Chondrocyte (in vitro differentiated cells): ENCODE data around the gene ATP1B2. TPM values are rescaled to one million over a fixed set of nuclear protein-coding genes. Genes with fewer than 3 reads are reported as not detected.

ENCODE experiments used
- DNase-seq: peaks from one replicate; pipeline ENCODE4 v3.0.0; 2021; ENCODE audit warnings: mixed read lengths, low spot score
- H3K27ac Mint-ChIP-seq: one replicate; pipeline ENCODE4 v1.8.0; 2021; ENCODE audit warnings: mild to moderate bottlenecking, moderate library complexity, mixed read lengths; ENCODE audit not compliant: unreplicated experiment
- H3K27me3 Mint-ChIP-seq: 2 replicates; pipeline ENCODE4 v1.8.0; 2021; ENCODE audit warnings: low read depth, mixed read lengths
- H3K36me3 Mint-ChIP-seq: 2 replicates; pipeline ENCODE4 v1.8.0; 2021; ENCODE audit warnings: low read depth, mixed read lengths
- H3K4me1 Mint-ChIP-seq: 2 replicates; pipeline ENCODE4 v1.8.0; 2021; ENCODE audit warnings: low read depth, mild to moderate bottlenecking, mixed read lengths
- H3K4me3 Mint-ChIP-seq: one replicate; pipeline ENCODE4 v1.8.0; 2021; ENCODE audit warnings: mild to moderate bottlenecking, moderate library complexity, mixed read lengths; ENCODE audit not compliant: unreplicated experiment
- H3K9me3 Mint-ChIP-seq: 2 replicates; pipeline ENCODE4 v1.8.0; 2021; ENCODE audit warnings: low read depth, mixed read lengths
- total RNA-seq: library from RNA; stranded (reverse); gene quantifications from 3 replicates; pipeline ENCODE4 v1.2.1, GENCODE V29; 2021
- TF ChIP-seq, protein P1 (sequence below): fragments of 200-600 bp; sonication (generic); IDR thresholded peaks from 2 replicates; pipeline ENCODE4 v1.5.0; 2021; ENCODE audit warnings: antibody characterized with exemption, mild to moderate bottlenecking, moderate library complexity

The ATP1B2 gene
- total RNA-seq, 1 donor from 2014 or later = 0.90 TPM

DNA sequence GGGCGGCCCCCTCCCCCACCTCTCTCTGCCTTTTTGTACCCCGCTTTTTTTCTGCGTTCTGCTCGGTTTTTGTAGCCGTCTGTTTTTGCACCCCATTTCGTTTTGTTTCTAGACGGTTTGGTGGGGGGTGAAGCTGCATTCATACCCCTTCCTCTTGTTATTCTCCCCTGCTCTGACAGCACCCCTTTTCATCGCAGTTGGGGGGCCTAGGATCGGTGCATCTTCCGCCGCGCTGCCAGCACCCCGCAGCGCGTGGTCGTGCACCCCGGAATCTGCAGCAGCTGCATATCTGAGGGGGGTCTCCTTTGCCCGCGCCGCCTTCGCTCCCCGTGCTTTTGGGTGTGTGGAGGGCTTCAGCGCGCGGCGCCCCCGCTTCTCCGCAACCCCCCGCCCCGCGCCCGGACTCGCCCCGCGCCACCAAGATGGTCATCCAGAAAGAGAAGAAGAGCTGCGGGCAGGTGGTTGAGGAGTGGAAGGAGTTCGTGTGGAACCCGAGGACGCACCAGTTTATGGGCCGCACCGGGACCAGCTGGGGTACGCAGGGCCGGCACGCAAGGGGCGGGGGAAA, 455 bp downstream of the ATP1B2 start:
- Mint-ChIP-seq H3K4me1 (peaks cover 19% of the 10 kb centered on the region), H3K27ac (no peak overlapping the region), H3K9me3 (no peaks in the 10 kb centered on the region), H3K4me3 (peak overlapping the region; percentile 69), H3K27me3 (peaks cover 15% of the 10 kb centered on the region), H3K36me3 (no peaks in the 10 kb centered on the region)
- TF ChIP-seq, protein P1, sequence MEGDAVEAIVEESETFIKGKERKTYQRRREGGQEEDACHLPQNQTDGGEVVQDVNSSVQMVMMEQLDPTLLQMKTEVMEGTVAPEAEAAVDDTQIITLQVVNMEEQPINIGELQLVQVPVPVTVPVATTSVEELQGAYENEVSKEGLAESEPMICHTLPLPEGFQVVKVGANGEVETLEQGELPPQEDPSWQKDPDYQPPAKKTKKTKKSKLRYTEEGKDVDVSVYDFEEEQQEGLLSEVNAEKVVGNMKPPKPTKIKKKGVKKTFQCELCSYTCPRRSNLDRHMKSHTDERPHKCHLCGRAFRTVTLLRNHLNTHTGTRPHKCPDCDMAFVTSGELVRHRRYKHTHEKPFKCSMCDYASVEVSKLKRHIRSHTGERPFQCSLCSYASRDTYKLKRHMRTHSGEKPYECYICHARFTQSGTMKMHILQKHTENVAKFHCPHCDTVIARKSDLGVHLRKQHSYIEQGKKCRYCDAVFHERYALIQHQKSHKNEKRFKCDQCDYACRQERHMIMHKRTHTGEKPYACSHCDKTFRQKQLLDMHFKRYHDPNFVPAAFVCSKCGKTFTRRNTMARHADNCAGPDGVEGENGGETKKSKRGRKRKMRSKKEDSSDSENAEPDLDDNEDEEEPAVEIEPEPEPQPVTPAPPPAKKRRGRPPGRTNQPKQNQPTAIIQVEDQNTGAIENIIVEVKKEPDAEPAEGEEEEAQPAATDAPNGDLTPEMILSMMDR = no peak
- no peak for DNase-seq

DNA sequence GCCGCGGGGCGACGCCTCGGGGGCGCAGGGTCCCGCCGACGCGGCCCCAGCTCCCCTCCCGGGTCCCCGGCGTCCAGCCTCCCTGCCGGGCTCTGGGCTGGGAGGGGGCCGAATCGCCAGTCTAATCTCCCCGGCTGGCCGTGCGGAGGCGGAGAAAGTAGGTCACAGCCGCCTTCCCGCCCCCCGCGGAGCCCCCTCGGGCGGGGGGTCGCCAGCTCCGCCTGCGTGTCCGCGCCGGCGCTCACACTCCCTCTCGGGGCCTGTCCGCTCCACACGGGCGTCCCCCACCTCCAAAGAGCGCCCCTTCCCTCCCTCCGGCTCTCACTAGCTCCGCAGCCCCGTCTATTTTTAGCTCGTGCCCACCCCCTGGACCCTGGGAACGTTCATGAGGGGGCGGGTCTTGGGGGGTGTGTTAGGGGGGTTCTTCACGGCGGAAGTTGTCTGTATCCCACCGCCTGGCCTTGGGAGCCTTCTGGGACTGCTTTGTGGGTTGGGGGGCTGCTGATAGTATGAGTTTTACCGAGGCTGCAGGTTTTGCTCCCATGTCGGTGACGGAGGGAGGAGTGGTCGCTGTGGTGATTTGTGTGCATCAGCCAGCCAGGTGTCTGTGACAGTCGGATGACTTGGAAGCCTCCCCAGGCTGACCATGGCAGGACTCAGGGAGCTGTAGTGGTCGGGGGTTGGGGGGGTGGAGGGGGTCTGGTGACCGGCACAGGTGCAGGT, 1.1 kb downstream of the ATP1B2 start:
- no peak for DNase-seq
- no peak overlapping the region for H3K27ac Mint-ChIP-seq
- TF ChIP-seq, protein P1 = peak; percentile 10
- peaks cover 15% of the 10 kb centered on the region for H3K27me3 Mint-ChIP-seq
- H3K36me3 Mint-ChIP-seq = no peaks in the 10 kb centered on the region
- peak overlapping the region; percentile 45 for H3K4me3 Mint-ChIP-seq
- H3K4me1 Mint-ChIP-seq = peaks cover 19% of the 10 kb centered on the region
- H3K9me3 Mint-ChIP-seq = no peaks in the 10 kb centered on the region

DNA sequence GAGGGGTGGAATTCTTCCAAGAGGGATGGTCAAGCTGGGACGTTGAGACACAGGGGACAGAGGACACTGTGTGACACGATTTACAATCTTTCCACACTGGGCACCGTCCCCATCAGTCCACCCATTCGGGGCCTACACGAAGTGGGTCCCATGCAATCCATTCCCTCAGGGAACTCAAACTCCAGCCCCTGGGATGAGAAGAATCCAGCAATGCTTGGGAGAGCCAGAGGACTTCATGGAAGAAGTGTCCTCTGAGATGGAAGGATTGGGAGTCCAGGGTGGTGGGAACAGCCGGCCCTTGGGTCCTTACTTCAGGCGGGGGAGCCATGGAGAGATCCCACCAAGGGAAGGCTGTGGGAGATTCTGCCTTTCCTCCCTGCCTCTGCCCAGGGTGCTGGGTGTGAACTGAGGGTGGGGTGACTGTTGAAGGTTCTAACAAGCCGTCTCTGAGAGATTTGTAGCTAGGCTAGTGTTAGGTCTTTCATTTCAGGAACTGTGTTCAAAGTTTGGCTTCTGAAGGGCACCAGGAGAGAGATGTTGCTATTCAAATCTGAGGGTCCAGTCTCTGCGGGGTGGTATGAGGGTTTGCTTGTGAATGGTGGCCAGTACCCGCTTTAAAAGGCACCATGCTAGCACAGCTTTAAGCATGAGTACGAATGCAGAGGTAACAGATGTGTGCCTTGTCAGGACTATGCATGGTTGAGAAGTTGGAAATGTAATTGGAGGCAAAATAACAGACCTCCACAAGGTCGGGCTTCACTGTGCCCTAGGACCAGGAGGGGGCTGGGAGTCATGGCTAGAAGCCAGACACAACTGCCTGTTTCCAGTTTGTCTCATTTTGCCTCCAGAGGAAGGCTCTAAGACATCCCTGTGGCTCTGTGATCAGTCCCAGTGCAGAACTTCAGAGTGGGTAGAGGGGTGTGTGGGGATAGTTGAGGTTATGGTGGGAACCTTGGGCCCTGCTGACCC, 1.9 kb downstream of the ATP1B2 start:
- Mint-ChIP-seq H3K27ac (no peak overlapping the region), H3K36me3 (no peaks in the 10 kb centered on the region), H3K9me3 (no peaks in the 10 kb centered on the region), H3K4me1 (peaks cover 26% of the 10 kb centered on the region), H3K4me3 (peak overlapping the region; percentile 45), H3K27me3 (peaks cover 15% of the 10 kb centered on the region)
- TF ChIP-seq, protein P1 = no peak
- no peak for DNase-seq

DNA sequence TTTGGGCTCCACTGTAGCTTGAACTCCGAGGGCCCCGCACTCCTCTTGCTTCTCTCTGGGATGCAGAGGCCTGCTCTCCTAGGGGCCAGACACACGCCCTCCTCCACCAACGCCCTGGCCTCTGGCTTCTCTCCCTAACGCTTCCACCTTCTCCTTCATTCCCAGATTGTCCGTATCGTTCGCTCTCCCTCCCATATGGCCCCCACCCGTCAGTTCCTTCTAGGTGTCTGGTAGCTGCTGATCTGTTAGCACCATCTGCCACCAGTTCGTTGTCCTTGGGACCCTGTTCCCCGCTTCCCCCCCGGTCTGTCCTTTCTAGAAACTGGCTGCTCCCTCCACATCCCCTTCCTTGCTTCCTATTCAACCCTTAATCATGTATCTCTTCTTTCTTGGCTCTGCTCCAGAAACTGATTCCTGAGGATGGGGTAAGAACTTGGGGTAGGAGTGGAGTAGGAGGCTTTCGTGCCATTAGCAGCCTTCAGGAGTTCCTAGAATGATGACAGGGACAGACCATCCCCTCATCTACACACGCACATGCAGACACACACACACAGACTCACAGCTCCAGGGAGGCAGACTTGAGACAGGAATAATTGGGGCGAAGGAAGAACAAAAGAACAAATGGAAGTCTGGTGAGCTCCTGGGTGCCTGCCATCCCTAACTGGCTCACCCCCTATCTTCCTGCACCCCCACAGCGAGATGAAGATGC, 4.3 kb downstream of the ATP1B2 start:
- H3K36me3 Mint-ChIP-seq = no peaks in the 10 kb centered on the region
- no peak overlapping the region for H3K4me3 Mint-ChIP-seq
- DNase-seq = no peak
- H3K9me3 Mint-ChIP-seq = no peaks in the 10 kb centered on the region
- H3K27me3 Mint-ChIP-seq = peaks cover 9% of the 10 kb centered on the region
- peaks cover 25% of the 10 kb centered on the region for H3K4me1 Mint-ChIP-seq
- no peak overlapping the region for H3K27ac Mint-ChIP-seq
- TF ChIP-seq, protein P1 = no peak

DNA sequence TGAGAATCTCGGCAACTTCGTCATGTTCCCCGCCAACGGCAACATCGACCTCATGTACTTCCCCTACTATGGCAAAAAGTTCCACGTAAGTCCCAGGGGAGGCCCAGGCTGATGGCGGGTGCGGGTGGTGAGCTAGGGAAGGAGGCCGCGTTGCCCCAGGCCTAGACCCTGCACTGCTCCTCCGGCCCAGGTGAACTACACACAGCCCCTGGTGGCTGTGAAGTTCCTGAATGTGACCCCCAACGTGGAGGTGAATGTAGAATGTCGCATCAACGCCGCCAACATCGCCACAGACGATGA, 4.8 kb downstream of the ATP1B2 start:
- no peak for DNase-seq
- Mint-ChIP-seq H3K27ac (no peak overlapping the region), H3K27me3 (peaks cover 7% of the 10 kb centered on the region), H3K9me3 (no peaks in the 10 kb centered on the region), H3K4me1 (peaks cover 20% of the 10 kb centered on the region), H3K4me3 (no peak overlapping the region), H3K36me3 (no peaks in the 10 kb centered on the region)
- TF ChIP-seq, protein P1 = no peak
